Uterus (tissue), 2 donors: Measurements from ENCODE around the gene HECTD1.

Experiments used
- POLR2A ChIP-seq, 2 donors: fragments of 450-650 bp; IDR thresholded peaks; one replicate each; pipeline ENCODE4 v1.6.1; 2016; ENCODE audit warnings: antibody characterized with exemption in 2 of 2, mild to moderate bottlenecking in 1 of 2, moderate library complexity in 1 of 2
- TF ChIP-seq, protein P1 (sequence below), 4 experiments: fragments of 200-600 bp in 2 of 4; fragments of 450-650 bp in 2 of 4; sonication (generic) in 2 of 4; IDR thresholded peaks; one replicate each; pipeline ENCODE4 v1.5.1; 2016 to 2019; ENCODE audit warnings: antibody characterized with exemption in 4 of 4, mild to moderate bottlenecking in 2 of 4, moderate library complexity in 1 of 4

DNA sequence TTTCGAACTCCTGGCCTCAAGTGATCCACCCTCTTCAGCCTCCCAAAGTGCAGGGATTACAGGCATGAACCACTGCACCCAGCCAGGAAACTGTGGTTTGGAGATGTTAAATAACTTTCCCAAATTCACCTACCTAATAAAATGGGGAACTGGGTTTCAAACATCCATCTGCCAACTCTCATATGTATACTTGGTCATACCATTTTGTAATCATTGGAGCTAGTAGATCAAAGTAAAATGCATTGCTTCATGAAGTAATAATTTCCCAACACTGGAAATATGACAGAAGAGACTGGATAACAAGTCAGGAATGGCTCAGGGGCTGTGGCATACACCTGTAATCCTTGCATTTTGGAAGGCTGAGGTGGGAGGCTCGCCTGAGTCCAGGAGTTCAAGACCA, 5.3 kb upstream of the HECTD1 start:
- TF ChIP-seq, protein P1, sequence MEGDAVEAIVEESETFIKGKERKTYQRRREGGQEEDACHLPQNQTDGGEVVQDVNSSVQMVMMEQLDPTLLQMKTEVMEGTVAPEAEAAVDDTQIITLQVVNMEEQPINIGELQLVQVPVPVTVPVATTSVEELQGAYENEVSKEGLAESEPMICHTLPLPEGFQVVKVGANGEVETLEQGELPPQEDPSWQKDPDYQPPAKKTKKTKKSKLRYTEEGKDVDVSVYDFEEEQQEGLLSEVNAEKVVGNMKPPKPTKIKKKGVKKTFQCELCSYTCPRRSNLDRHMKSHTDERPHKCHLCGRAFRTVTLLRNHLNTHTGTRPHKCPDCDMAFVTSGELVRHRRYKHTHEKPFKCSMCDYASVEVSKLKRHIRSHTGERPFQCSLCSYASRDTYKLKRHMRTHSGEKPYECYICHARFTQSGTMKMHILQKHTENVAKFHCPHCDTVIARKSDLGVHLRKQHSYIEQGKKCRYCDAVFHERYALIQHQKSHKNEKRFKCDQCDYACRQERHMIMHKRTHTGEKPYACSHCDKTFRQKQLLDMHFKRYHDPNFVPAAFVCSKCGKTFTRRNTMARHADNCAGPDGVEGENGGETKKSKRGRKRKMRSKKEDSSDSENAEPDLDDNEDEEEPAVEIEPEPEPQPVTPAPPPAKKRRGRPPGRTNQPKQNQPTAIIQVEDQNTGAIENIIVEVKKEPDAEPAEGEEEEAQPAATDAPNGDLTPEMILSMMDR (IDR thresholded peaks at IDR 0.05): no peak
- TF ChIP-seq POLR2A (IDR thresholded peaks at IDR 0.05): no peak
